Activated CD4-positive, CD25-positive, alpha-beta regulatory T cell treated with anti-CD3 and anti-CD28 coated beads, Interleukin-2, amount 50 U/mL, for 24 hours (primary cell): ENCODE data around the gene IL19.
"Not testable (repeated sequence)": the region's sequence is repeated elsewhere in the genome, so short reads cannot be mapped to it uniquely, and the experiment has no call there.

Source experiments
- ATAC-seq, 2 donors: fragments of 150-1000 bp; cut with Tn5 transposase; one replicate each; pipeline ENCODE4 v1.10.0; 2021; ENCODE audit warnings: mild to moderate bottlenecking in 1 of 2, moderate library complexity in 1 of 2

IL19 gene

DNA sequence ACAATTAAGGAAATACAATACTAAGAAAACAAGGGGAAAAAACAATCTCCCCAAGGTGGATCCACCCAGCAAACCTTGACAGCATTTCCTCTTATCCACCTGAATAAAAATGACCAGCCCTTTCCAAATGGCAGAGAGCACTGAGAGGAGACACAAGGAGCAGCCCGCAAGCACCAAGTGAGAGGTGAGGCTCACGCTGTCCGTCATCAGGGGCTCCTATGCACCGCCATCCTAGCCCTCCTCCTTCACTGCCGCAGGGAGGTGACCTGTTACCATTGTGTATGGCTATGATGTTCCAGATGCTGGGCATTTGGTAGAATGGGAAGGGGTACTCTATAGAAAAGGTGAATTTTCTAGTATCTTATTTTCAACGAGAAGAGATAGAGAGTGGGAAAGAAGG, 63.6 kb downstream of the IL19 start:
- ATAC-seq, result no peak

DNA sequence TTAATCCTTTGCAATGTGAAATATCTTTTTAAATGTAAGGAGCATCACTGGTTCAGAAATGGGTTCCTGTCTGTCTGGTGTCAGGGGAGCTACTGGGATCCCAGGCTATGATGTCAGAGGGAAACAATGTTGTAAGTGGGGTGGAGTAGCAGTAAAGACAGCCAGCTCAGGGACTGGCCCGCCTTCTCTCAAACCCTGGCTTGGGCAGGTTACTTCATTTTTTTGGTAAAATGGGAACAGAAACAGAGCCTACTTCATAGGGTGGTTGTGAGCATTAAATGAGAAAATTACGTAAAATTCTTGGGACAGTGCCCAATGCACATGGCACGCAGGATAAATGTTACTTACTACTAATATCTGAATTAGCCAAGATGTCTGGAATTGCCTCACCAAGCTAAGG, 64.1 kb downstream of the IL19 start:
- ATAC-seq, result no peak

DNA sequence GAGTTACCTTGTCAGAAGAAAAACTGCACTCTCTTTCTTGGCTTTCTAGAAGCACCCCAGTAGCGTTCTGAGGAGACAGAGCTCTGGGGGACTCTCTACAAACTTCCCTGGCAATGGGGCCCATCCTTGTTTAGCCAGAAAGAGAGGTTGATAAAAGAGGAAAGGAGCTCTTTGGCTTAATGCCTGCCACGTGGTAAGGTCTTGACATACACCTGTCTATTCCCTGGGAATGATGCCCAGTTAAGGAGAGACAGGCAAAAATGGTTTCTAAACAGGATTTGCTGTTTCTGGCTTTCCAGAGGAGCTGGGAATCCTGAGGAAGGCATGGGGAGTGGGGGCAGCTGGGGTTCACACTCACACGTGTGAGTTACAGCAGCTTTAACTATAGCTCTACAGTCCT, 64.6 kb downstream of the IL19 start:
- ATAC-seq, result no peak

DNA sequence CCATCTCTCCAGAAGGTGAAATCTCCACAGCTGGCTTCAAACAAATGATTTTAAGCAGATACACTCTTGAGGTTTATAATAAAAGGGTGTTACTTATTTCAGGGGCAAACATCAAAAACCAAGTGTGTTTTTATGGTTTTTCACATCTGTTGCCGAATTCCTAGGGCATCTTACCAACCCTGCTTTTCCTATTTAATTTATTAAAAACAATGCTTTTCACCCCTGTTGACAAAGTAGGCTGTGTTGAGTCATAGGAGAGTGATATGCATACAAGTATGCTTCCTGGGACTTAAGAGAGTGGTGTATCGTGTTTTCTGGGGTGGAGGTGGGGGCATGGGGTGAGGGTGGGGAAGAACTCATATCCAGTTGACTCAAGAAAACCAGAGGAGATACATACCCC, 65.5 kb downstream of the IL19 start:
- no peak for ATAC-seq

DNA sequence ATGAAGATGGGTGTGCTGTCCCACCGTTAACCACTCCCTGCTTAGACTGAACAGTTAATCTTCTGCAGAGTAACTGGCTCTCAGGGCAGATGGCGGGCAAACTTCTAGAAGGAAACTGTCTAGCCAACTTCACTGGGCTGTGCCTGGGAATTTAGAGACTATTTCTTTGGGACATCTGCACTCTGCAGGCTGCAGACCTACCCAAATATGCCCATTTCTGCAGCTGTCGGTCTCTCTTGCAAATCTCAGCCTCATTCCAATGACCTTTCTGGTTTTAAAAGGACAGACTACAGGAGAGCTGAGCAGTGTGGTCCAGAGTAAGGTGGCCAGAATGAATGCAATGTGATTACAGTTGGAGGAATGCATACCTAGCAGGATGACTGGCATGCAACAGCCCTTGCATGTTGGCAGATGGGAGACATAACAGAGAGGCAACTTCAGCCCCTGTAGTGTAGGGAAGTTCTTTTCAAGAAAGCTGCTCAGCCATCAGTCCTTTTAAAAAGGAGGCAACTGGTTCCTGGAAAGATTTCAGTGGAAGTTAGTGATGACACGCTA, 68.5 kb downstream of the IL19 start:
- no peak for ATAC-seq

DNA sequence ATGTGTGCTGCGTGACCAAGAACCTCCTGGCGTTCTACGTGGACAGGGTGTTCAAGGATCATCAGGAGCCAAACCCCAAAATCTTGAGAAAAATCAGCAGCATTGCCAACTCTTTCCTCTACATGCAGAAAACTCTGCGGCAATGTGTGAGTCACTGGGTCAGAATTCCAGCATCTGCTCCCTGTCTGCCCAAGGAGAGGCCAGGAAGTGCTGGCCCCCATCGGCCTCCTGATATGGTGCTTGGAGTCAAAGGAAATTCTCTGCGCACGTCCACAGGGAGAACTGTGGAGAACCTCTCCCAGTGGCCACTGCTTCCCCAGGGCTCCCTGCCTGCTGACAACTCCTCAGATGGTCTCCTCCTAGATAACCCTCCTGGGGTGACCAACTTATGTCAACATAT, 69.3 kb downstream of the IL19 start:
- no peak for ATAC-seq

DNA sequence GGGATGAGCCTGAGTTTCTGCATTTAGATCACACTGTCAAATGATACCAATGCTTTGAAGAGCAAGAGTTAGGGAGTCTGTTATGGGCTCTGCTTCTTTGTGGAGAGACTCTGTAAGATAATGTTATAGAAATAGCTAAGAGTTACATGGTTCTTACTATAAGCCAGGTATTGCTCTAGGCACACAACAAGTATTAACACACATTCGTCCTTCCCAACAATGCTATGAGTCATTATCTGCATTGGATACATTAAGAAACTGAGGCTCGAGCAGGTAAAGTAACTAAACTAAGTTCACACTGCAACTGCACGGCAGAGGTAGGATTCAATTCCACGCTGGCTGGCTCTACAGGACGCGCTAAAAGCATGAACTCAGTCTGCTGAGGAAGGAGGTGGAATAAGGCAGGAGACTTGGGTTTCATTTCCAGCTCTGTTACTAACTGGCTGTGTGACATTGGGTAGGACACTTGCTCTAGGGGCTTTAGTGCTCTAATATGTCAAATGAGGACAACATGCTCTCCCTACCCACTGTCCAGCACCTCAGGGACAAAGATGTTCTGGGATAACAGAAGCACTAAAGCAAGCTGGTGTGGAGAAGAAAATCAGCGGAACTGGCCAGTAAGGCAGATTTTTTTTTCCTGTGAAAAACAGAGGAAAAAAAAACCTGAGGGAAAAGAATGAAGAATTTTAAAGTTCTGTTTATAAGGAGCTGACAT, 71.2 kb downstream of the IL19 start:
- ATAC-seq, result no peak

DNA sequence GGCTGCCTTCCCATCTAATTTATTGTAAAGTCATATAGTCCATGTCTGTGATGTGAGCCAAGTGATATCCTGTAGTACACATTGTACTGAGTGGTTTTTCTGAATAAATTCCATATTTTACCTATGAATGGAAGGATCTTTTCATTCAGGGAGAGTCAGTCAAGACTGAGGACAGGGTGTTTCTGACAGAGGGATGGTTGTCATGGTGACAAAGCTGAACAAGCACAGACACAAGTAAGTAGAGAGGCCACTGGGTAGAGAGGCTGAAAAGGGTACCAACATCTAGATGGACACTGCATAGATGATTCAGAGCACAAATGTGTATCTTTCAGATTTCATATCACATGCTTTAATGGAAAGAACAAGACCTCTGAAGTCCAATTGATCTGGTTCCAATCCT, 72.3 kb downstream of the IL19 start:
- no peak for ATAC-seq

DNA sequence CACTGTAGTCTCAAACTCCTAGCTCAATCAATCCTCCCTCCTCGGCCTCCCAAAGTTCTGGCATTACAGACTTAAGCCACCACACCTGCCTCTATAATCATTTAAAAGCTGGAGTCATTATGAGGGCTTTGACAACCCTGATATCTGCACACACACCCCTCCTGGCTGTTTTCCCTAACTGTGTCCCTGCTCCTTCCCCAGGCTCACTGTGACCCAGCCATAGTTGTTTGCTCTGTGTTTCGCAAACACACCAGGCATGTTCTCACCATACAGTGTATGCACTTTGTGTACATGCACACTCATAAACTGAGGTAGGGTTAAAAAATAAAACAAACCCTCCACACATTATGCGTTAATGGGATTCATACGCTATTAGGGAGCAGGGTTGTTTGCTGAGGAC, 73.1 kb downstream of the IL19 start:
- no peak for ATAC-seq

DNA sequence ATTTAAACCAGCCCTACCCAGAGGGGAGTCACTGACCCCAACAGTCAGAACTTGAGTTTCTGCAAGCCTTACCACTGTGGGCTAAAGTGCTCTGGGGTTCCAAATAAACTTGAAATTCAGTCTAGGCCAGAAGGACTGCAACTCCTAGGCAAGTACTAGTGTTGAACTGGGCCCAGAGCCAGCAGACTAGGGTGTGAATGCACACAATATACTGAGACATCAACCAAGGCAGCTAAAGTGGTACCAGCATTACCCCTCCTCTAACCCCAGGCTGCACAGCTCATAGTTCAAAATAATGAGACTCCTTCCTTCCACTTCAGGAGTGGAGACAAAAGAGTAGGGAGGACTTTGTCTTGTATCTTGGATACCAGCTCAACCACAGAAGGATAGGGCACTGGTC, 75.9 kb downstream of the IL19 start:
- no peak for ATAC-seq

DNA sequence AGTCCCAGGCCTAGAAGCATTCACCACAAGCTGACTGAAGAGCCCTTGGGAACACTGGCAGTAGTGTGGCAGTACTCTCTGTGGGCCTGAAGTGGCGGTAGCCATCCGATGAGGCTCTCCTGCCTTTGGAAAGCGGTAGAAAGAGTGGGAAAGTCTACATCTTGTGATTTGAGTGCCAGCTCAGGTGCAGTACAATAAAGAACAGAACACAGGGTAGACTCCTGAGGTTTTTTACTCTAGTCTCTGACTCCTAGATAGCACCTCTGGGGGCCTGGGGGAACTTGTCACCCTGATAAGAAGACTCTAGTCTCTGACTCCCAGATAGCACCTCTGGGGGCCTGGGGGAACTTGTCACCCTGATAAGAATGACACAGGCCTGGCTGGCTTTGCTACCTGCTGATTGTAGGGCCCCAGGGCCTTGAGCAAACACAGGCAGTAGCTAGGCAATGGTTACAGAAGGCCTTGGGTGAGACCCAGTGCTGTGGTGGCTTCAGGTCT, 76.8 kb downstream of the IL19 start:
- no peak for ATAC-seq

DNA sequence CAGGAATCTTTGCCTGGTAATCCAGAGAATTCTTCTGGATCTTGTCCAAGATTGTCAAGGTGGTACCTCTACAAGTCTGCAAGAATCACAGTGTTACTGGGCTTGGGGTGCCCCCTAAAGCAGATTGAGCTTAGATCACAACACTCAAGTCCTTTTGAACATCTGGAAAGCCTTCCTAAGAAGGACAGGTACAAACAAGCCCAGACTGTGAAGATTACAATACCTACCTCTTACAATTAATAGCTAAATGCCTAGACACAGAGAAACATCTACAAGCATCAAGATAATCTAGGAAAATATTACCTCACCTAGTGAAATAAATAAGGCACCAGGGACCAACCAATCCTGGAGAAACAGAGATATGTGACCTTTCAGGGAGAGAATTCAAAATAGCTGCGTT, 77.4 kb downstream of the IL19 start:
- no peak for ATAC-seq

DNA sequence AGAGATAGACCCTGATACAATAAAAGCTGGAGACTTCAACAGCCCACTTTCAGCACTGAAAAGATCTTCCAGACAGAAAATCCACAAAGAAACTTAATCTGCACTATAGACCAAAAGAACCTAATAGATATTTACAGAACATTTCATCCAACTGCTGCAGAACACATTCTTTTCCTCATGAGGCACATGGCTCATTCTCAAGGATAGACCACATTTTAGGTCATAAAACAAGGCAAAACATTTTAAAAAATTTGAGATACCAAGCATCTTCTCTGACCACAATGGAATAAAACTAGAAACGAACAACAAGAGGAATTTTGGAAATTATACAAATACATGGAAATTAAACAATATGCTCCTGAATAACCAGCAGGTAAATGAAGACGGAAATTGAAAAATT, 79.8 kb downstream of the IL19 start:
- ATAC-seq, result no peak

DNA sequence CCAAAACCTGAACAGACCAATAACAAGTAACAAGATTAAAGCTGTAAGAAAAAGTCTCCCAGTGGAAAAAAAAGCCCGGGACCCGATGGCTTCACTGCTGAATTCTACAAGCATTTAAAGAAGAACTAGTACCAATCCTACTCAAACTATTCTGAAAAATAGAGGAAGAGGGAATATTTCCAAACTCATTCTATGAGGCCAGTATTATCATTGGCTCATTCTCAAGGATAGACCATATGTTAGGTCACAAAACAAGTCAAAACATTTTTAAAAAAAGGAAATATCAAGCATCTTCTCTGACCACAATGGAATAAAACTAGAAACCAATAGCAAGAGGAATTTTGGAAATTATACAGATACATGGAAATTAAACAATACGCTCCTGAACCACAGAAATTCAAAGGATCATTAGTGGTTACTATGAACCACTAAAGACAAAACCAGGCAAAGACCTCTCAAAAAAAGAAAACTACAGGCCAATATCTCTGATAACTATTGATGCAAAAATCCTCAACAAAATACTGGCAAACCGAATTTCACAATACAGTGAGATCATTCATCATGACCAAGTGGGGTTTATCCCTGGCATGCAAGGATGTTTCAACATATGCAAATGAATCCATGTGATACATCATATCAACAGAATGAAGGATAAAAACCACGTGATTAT, 80.9 kb downstream of the IL19 start:
- no peak for ATAC-seq

DNA sequence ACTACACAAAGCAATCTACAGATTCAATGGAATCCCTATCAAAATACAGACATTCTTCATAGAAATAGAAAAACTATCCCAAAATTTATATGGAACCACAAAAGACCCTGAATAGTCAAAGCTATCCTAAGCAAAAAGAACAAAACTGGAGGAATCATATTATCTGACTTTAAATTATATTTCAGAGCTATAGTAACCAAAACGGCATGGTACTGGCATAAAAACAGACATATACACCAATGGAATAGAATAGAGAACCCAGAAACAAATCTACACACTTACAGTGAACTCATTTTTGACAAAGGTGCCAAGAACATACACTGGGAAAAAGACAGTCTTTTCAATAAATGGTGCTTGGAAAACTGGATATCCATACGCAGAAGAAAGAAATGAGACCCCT, 82.1 kb downstream of the IL19 start:
- ATAC-seq, result not testable (repeated sequence)

DNA sequence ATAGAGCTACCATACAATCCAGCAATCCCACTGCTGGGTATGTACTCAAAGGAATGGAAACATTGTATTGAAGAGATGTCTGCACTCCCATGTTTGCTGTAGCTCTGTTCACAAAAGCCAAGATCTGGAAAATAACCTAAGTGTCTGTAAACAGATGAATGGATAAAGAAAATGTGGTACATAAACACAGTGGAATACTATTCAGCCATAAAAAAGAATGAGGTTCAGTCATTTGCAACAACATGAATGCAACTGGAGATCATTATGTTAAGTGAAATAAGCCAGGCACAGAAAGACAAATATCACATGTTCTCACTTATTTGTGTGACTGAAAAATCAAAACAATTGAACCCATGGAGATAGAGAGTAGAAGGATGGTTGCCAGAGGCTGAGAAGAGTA, 83.1 kb downstream of the IL19 start:
- not testable (repeated sequence) for ATAC-seq

DNA sequence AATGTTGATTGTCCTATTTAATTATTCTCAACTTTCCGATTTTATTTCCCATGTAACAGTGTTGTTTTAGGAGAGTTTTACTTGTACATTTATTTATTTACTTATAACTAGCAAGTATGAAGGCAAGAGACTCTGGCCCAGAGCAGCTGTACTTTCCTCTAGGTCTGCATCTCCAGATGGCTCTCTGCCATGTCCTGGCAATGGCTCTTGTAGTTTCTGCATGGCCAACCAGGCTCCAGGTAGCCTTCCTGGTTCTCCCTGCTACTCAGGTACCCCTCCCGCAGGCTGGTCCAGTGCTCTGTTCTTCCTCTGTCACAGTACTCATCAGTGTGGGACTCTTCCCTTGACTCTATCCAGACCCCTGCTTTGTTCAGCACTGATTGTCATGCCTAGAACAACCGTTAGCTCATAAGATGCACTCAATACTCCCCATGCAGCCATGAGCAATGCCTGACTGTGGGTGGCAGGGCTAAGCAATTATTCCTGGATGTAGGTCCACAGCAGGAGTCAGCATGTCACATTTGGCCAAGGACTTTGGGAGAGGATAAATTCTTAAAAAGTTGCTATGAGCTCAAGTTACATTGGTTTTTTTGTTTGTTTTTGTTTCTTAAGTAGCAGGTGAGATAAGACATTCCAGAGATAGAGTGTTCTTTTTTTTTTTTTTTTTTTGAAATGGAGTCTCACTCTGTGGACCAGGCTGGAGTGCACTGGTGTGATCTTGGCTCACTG, 84.0 kb downstream of the IL19 start:
- ATAC-seq, result no peak

DNA sequence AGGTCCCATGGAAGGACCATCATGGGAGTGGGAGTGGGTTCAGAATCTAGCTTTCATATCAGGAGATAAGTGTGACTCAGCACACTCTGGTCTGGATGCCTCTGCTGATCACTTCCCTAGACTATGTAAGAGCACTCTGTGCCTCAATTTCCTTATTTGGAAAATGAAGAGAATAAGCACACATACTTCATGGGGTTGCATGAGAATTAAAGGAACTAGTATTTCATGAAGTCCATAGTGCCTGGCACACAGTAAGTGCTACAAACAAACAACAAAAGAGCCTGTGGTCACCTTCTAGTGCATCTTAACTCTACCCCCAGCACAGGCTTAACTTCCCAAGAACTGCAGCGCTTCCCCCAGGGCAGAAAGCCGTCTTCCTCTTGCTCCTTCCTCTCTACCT, 85.3 kb downstream of the IL19 start:
- ATAC-seq, result no peak

DNA sequence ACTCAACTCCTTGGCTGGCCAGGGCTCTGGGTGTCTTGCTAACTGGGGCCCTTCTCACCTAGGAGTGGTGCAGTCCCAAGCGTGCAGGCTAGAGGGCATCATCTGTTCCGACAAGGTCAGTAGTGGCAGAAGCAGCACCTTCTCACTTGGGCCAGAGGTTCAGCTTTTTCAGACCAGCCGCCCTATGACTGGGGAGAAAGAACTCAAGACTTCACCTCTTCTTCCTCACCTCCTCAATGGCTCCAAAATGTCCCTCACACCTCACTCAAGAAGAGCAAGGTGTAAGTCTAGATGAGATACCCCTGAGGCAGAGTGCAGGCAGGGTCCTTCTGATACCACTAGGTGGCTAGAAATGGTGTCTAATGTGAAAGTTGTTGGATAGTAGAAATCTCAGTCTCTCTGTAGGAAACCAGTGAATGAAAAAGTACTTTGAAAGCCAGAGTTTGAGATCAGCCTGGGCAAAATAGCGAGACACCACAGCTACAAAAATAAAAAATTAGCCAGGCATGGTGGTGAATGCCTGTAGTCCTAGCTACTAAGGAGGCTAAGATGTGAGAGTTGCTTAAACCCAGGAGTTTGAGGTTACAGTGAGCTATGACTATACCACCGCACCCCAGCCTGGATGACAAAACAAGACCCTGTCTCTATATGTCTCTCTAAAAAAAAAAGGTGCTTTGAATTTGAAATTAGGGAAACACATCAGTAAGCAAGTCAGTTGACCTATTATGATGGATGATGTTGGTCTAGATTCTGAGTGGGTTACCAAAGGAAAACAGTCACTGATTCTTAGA, 86.3 kb downstream of the IL19 start:
- ATAC-seq, result peak; percentile 51 to 75

DNA sequence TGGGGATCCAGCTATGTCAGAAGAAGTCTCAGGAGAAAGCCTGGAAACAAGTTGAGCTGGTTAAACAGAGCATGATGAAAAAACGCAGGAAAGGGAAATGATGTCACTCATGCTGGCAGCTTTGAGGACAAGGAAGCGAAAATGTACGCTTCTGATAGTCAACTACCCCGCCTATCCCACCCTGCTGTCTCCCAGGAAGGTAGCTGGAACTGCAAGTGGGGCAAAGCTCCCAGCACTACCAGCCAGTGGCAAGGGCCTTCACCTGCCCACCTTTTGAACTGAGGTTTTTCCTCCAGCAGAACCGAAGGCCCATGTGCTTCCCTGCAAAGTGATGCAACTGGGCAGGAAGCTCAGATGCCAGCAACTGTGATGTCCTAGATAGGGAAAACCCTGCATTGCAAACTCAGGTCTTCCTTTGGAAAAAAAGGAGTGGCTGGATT, 88.5 kb downstream of the IL19 start:
- no peak for ATAC-seq

DNA sequence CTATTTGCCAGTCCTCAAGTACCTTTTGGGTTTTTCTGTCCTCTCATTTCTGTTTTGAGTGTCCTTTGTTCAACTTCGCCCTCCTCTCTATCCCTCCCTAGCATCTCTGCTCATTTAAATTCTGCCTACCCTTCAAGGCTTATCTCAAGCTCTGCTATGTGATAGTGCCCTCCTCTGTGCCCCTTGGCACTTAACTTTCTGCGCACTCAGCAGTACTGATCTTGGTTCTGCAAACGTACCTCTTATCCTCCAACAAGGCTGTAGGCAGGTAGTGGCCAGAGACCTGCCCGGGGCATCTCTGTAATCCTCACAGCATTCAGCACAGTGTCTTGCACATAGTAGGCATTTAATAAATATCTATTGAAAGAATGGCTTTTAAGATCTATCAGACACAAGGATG, 89.6 kb downstream of the IL19 start:
- ATAC-seq, result no peak

DNA sequence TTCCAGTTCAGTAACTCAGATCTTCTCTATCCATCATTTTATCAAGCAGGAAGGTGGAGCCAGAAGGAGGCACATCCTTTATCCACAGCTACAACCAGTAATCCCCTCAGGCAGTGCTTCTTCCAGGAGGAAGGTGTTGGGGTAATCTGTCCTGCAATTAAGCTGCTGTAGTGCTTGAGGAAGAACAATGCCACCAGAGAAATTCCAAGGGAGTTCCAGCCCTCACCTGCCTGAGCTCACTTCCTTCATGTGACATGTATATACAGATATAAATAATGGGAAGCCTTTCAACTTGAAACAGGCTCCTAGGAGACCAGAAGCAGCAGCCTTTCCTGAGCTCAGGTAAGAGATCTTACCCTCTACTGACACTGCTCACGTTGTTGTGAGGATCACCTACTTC, 92.7 kb downstream of the IL19 start:
- ATAC-seq, result no peak
